Mucosa of gallbladder (tissue), 1 donor: ENCODE data around the gene AP5Z1. TPM values are rescaled to one million over a fixed set of nuclear protein-coding genes. Genes with fewer than 3 reads are reported as not detected.

Experiments used
- DNase-seq: peaks from one replicate; pipeline ENCODE4 v3.0.0-alpha.2; 2020; ENCODE audit warnings: low spot score
- total RNA-seq: library from RNA; stranded (reverse); gene quantifications from one replicate; pipeline ENCODE4 v1.2.1, GENCODE V29; 2021
- donor health status: DM: no; HTN: no; CAD: no.

AP5Z1 gene
- total RNA-seq, 1 donor from 2014 or later = 45.0 TPM

DNA sequence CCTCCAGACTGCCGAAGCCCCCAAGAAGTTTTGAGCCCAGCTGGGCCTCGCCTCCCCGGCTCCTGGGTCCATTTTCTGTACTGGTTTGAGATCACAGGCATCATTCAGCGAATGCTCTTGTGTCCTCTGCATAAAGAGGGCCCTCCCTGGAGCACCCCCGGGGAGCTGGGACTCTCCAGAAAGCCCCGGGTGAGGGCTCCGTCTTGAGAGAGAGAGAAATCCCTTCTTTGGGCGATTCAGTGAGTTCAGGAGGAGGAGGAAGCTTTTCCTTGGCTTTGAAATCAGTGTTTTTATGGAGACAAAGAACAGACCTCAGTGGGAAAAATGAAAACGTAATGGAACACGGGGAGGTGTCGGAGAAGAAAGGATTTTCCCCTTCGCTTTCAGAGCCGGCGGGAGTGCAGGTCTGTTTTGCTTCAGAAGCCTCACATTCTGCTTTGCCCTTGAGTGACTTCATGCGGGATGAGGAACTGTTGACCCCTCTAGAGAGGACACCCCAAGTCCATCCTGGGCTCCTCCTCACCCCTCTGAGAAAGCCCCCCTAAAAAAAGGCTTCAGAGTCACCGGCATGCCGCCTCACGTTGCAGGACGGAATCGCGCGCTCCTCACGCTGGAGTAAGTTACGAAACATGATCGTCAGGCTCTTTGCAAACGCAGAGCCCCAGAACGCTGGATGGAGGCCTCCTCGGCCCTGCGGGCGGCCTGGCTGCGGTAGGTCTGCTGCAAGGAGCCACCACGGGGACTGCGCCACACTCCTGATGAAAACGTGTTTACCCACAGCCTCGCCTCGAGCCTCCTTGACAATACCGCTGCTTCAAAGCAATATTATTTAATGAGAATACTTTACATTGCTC is 8.5 kb upstream of the AP5Z1 start:
- peak; percentile 61 for DNase-seq

DNA sequence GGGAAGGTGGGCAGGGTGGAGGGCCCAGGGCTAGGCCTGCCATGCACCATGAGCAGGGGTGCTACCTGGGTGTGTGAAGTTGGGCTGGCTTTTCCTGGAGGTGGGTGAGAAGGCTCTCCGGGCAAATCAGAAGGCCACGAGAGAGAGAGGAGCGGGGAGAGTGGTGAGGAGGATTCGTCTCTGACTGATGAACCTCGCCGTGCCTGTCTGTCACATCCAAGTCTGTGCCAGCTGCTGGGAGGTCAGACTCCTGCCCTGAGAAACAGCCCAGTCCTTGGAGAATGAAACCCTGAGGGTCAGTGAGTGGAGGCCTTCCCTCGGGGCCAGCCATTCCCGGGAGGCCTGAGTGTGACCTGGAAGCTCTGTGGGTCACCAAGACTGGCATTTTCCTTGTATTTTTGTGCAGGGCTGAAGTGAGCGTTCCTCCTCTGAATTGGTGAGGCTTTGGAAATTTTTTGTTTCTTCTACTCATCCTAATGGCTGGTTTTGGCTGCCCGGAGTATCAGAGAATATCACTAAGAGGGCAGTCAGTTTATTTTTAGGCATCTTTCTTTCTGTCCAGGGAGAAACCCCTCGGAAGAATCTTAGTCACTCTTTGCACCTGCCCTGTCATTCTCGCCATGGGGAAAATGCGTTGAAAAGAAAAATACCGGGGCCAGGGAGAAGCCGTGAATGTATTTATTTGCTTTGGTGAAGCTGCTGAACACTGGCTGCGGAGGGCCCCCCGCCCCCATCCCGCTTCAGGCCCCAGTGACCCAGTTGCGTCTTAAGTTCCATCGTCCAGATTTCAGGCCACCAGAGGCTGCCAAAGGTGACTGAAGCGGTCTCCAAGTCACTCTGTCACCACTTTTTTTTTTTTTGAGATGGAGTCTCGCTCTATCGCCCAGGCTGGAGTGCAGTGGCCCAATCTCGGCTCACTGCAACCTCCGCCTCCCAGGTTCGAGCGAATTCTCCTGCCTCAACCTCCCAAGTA is 6.5 kb upstream of the AP5Z1 start:
- DNase-seq = no peak

DNA sequence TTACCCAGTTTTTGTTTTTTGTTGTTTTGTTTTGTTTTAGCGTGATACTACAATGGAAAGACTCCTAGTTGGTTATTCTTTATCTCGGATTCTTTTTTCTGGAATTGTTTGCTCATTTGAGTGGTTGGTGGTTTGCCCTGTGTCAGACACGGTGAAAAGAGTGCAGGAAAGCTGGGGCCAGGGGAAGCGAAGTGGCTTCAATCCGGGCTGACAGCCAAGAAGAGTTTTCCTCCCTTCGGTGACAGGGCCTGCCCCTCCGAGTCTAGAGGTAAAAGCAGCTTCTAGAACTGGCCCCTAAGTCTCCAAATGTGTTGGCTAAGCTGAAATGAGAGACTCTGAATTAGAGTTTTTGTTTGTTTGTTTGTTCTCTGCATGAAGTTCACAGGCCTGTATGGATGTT is 5.7 kb upstream of the AP5Z1 start:
- DNase-seq = no peak

DNA sequence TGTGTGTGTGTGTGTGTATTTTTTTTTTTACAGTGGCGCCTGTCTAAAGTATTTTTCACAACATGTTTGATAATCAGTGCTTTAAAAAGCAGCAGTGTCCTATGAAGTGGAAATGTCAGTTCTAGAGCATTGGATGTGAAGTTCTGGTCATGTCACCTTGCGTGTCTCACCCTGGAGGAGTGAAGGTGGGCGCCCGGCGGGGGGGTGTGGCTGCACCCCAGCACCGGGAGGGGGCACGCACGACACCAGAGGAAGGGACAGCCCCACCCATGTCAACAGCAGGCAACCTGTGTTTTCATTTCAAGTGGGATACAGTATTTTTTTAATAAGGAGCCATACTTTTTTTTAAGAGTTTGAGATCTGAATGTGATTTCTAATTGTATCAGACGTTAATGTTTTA is 4.5 kb upstream of the AP5Z1 start:
- no peak for DNase-seq

DNA sequence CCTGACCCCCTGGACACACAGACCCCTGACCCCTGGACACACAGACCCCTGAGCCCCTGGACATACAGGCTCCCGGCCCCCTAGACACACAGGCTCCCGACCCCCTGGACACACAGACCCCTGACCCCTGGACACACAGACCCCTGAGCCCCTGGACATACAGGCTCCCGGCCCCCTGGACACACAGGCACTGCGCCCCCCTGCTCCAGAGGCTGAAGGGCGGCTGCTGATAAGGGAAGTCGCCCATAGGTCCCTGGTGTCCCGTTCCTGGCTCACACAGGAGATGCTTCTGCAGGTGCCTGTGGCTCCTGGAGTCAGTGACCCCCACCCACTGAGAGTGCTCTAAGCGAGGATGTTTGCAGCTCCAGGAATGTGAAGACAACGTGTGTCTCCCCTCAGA is 3.7 kb upstream of the AP5Z1 start:
- no peak for DNase-seq

DNA sequence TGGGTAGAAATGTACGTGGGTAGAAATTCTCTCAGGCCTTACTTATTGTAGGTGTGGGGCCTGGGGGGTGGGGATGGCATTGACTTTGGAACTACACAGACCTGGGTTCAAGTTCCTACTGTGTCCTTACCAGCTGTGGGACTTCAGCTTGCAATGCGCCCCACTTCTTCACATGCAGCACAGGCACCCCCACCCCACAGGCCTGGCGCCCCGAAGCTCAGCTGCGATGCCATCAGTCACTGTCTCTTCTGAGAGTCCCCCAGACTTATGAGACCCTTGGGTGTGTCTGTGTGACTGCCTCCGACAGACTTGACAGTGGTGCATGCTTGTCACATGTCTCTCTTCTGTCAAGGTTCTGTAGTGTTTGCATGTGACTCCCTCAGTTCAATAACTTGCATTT is 3.1 kb upstream of the AP5Z1 start:
- DNase-seq = no peak

DNA sequence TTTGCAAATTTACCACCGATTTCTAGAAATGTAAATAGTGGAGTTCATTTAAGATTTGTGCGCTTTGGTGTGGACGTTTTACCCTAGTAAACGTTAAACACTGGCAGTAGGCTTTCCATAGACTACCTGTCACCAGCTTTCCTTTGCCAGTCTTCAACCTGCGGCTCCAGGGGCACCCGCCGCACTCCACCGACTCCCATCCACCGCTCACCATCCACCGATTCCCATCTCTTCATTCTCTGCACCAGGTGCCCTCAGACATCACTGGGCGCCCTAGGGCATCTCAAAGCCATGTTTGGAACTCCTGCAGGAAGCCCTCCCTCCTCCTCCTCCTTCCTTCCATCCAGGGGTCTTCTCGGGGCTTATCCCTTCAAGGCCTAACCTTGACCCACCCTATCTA is 1.4 kb upstream of the AP5Z1 start:
- DNase-seq = no peak

DNA sequence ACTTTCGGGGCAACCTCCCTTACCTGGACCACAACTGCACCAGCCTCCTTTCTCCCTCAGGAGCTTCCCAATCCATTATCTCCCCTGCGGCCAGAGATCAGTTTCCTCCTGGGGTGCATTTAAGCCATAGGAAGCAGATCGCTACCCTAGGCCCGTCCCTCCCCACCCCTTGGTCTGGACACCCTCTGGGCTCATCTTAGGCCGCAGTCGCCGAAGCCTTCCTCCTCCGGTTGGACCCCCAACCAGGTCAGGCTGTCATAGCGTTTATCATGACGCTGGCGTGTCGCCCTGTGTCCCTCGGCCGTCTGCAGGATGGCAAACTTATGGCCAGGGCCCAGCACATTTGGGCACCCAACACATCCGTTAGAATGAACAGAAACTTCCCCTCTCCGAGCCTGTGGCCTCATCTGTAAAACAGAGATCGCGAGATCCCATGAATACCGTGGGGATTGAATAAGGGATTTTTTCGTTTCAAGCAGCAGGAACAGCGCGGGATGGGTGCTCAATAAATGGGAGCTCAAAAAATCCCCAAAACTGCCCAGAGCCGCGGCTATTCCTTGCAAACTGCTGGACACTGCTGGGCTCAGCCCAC is 669 bp upstream of the AP5Z1 start:
- no peak for DNase-seq

DNA sequence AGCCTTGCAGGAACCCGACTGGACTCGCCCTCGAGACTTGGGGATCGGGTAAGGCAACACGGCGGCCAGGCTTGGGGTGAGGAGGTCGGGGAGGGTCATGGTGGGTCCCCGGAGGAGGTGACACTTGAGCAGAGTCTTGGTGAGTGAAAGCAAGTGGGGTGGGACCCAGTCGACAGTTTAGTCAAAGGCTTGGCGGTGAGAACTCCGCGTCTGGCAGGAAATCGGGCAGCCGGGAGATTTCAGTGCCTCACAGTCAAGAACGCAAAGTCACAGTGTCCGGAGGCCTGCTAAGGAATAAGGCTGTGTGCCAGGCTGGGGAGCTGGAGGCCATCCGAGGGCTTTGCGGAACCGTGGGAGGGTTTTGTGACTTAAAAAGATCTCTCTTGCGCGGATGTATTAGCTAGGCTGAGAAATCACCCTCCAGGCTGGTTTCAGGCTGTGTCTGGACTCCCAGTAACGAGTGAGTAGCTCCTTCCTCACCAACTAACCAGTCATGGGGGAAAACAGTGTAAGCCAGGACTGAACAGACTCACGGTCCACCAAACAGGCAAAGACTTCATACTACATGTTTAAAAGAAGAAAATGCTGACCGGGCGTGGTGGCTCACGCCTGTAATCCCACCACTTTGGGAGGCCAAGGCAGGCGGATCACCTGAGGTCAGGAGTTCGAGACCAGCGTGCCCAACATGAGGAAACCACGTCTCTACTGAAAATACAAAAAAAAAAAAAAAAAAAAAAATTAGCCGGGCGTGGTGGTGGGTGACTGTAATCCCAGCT is 613 bp downstream of the AP5Z1 start:
- no peak for DNase-seq

DNA sequence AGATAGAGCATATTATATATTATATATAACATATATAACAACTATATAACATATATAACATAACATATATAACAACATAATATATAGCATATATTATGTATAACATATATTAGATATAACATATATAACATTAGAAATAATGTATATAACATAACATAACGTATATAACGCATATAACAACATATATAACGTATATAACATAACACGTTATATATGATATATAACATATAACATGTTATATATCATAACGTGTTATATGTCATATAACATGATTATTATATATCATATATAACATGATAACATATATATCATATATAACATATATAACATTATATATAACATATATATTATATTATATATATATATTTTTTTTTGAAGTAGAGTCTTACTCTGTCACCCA is 3.7 kb downstream of the AP5Z1 start:
- DNase-seq = no peak

DNA sequence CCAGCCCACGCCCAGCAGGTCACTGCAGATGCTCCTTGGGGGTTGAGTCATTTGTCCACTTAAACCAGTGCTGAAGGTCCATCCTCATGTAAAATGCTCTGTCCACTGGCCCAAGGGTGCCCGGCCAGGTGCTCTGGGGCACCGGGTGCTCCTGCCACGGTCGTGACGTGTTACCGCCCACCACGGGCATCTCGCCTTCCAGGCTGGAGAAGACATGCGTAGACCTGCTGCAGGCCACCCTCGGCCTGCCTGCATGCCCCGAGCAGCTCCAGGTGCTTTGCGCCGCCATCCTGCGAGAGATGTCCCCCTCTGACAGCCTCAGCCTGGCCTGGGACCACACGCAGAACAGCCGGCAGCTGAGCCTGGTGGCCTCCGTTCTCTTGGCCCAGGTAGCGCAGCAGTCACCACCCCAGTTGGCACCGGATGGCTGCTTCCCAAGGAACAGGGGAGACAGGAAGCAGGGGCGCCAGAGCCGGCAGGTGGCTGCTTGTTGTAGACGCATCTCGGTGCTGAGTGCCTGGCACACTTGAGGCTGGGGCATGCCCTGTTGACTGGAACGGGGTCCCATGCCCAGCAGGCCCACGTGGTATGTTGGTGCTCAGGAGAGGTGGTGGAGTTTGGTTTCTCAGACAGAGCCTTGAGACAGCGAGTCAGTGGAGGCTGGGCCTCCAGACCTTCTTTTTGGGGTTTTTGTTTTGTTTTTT is 6.1 kb downstream of the AP5Z1 start:
- no peak for DNase-seq

DNA sequence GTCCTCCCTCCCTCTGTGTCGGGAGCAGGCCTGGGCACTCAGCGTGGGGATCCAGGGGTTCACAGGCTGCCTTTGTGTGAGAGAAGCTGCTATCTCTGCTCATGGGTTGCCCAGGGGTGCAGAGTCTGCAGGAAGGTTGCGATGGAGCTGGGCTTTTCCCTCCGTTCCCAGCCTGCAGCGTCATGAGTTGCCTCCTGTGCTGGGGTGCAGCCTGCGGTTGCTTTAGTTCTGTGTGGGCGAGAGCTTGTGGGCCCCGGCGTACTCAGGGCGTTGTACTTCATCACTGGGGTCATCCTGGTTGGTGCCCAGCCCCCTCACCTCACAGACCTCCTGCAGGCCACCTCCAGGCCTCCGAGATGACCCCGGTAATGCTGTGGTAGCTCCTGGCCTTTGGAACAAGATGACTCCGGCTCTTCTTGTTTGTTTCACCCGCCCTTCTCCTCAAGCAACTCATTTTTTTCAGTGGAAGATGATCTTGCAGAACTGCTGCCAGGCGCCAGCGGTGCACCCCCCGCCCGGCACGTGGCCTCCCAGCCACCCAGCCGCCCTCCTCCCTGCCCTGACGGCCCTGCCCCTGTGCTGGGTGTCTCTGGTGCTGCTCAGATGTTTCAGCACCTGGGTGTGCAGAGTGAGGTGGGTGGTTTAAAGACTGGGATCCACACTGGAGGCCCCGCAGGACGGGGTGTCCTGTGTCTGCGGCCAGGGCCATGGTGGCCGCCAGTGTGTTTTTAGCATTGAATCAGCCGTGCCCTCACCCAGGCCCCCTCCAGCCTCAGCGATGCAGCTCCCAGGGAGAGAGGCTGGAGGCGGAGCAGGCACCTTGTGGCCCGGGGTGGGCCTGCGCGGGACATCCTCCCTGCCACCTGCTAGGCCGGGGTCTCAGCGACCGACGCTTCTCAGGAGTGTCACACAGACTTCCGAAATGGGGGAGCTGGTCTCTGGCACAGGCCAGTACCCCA is 7.2 kb downstream of the AP5Z1 start:
- no peak for DNase-seq

DNA sequence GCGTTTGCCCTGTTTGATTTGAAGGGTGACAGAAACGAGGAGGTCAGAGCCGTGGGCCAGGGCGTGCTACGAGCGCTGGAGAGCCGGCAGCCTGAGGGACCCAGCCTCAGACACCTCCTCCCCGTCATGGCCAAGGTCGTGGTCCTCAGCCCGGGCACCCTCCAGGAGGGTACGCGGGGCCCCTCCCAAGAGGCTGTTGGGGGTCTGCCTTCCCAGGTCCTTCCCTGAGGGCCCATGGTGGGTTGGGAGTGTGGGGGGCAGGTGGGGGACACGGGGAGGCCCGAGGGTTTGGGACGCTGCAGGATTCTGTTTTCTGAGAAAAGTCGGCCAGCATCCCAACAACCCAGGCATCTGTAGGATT is 7.8 kb downstream of the AP5Z1 start:
- no peak for DNase-seq

DNA sequence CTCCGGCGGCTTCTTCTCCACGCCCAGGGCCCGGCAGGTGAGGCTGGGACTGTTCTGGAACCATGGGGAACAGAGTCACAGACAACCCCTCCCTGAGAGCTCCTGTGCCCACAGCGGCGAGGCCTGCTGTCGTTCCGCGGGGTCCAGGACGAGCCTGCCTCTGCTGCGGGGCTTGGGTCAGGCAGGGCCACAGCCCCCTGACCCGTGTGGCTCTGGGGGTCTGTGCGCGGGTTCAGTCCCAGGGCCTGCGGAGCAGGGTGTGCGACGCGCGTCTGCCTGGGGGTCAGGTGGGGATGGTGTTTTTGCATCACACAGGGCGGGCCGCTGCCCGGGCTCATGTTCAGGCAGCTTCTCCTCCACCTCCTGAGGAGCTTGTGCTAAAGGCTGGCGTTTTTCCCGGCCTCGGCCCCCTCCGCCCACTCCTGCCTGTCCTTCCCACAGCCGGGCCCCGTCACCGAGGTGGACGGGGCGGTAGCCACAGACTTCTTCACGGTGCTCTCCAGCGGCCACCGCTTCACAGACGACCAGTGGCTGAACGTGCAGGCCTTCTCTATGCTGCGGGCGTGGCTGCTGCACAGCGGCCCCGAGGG is 8.4 kb downstream of the AP5Z1 start:
- DNase-seq = no peak

DNA sequence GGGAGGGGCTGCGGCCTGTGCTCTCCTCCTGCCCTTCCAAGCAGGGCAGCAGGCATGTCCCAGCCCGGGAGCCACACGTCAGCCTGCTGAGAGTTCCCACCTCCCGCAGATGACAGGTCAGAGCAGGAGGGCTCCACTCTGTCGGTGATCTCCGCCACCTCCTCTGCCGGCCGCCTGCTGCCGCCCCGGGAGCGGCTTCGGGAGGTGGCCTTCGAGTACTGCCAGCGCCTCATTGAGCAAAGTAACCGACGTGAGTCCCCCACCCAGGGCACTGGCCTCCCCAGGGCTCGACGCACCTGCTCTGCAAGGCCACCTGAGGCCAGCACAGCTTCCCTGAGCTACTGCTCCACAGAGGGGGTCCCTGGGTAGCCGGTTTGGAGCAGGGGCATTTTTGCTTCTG is 9.4 kb downstream of the AP5Z1 start:
- no peak for DNase-seq

DNA sequence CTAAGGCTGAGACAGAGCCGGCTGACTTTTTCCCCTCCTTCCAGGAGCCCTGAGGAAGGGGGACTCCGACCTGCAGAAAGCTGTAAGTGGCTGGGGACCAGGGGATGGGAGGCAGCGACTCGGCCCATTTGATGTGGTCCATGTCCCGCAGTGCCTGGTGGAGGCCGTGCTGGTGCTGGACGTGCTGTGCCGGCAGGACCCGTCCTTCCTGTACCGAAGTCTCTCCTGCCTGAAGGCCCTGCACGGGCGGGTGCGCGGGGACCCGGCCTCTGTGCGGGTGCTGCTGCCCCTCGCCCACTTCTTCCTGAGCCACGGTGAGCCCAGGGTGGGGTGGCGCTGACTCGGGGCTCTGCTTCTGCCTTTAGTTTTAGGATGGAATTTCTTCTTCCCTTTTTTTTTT is 9.9 kb downstream of the AP5Z1 start:
- no peak for DNase-seq

DNA sequence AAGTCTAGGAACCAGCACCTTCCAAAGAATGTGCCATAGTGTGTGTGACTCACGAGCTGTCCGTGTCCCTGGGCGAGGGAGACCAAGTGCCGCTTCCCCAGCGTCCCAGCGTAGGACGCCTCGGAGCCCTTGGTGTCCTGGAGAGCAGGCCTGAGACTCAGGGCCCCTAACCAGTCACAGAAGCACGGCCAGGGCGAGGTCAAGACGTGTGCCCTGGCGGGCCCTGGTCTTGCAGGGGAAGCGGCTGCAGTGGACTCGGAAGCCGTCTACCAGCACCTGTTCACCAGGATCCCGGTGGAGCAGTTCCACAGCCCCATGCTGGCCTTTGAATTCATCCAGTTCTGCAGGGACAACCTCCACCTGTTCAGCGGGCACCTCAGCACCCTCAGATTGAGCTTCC is 10.6 kb downstream of the AP5Z1 start:
- DNase-seq = no peak

DNA sequence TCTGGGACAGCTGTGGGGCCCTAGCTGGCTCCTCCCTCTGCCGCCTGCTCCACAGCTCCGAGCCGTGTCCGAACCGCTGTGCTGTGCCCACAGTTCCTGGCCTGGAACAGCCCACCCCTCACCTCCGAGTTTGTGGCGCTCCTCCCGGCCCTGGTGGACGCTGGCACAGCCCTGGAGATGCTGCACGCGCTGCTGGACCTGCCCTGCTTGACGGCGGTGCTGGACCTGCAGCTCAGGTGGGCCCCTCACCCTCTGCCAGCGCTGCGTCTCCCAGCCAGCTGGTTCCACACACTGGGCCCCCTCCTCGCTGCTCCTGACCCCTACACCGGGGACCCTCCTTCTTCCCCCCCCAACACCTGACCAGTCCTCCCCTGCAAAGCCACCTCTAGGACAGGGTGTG is 12.1 kb downstream of the AP5Z1 start:
- no peak for DNase-seq

DNA sequence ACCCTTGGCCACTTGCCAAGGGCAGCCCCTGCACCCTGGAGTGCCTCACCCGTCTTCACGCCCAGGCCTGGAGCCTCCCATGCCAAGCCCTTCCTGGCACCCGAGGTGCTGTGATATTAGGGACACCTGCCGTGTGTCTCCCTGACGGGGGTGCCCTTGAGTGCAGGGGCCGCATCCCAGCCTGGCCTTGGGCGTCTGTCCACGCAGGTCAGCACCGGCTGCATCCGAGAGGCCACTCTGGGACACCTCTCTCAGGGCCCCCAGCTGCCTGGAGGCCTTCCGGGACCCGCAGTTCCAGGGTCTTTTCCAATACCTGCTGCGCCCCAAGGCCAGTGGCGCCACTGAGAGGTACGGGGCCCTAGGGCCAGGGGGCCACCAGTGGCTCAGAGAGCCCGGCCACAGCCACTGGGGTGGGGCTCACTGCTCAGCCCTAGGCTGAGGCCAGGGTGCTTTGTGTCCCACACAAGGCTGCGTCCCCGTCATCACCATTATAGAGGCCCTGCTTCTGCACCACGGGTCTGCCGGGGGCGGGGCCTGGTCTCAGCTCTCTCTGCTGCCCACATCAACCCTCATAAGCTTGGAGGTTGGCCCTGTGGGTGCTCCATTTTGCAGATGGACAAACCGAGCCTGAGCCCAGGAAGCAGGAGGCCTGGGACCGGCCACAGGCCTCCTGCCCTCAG is 12.7 kb downstream of the AP5Z1 start:
- DNase-seq = no peak
